Neuronal stem cell (in vitro differentiated cells): ENCODE measurements around the gene BNC1.

Source experiments
- DNase-seq: peaks from one replicate; pipeline ENCODE4 v3.0.0-alpha.2; 2013; ENCODE audit warnings: low spot score
- H2AFZ ChIP-seq: one replicate; pipeline ENCODE4 v1.6.1; 2013; ENCODE audit warnings: mild to moderate bottlenecking, low read length, inconsistent platforms
- H2AK5ac ChIP-seq: 2 replicates; pipeline ENCODE4 v1.6.1; 2013; ENCODE audit warnings: low read depth, mild to moderate bottlenecking, inconsistent platforms, low read length, moderate library complexity, mixed read lengths
- H2BK120ac ChIP-seq: 2 replicates; pipeline ENCODE4 v1.6.1; 2013; ENCODE audit warnings: low read depth, mild to moderate bottlenecking, inconsistent platforms, low read length, moderate library complexity, mixed read lengths
- H2BK12ac ChIP-seq: one replicate; pipeline ENCODE4 v1.6.1; 2013; ENCODE audit warnings: low read length, inconsistent platforms
- H2BK15ac ChIP-seq: 2 replicates; pipeline ENCODE4 v1.6.1; 2013; ENCODE audit warnings: mild to moderate bottlenecking, low read length, inconsistent platforms, mixed read lengths
- H2BK5ac ChIP-seq: one replicate; pipeline ENCODE4 v1.6.1; 2013; ENCODE audit warnings: inconsistent platforms, mild to moderate bottlenecking, low read length, moderate library complexity
- H3K14ac ChIP-seq: one replicate; pipeline ENCODE4 v1.6.1; 2013; ENCODE audit warnings: low read length, inconsistent platforms
- H3K18ac ChIP-seq: 2 replicates; pipeline ENCODE4 v1.6.1; 2013; ENCODE audit warnings: low read length, inconsistent platforms
- H3K23ac ChIP-seq: 2 replicates; pipeline ENCODE4 v1.6.1; 2013; ENCODE audit warnings: low read depth, mild to moderate bottlenecking, mixed read lengths, low read length, inconsistent platforms; ENCODE audit not compliant: poor library complexity
- H3K27ac ChIP-seq: replicated peaks from 3 replicates; pipeline ENCODE4 v1.5.1; 2013; ENCODE audit warnings: low read length, inconsistent platforms
- H3K27me3 ChIP-seq, 3 experiments: 2 replicates each; pipeline ENCODE4 v1.6.1; 2013; ENCODE audit warnings: low read length in 3 of 3, mild to moderate bottlenecking in 2 of 3, inconsistent platforms in 1 of 3, low read depth in 1 of 3, mixed read lengths in 1 of 3, moderate library complexity in 1 of 3; ENCODE audit not compliant: control insufficient read depth in 3 of 3, insufficient read depth in 3 of 3
- H3K36me3 ChIP-seq, 2 donors: replicated peaks in 1 of 2; 2 replicates each; pipeline ENCODE4 v1.6.1; 2013; ENCODE audit warnings: low read length in 2 of 2; ENCODE audit not compliant: control insufficient read depth in 2 of 2, insufficient read depth in 2 of 2
- H3K4ac ChIP-seq: 2 replicates; pipeline ENCODE4 v1.6.1; 2013; ENCODE audit warnings: inconsistent platforms, mild to moderate bottlenecking, low read length, moderate library complexity
- H3K4me1 ChIP-seq, 2 donors: 1 replicate in 1 of 2; 2 replicates in 1 of 2; pipeline ENCODE4 v1.6.1; 2013; ENCODE audit warnings: low read length in 2 of 2, low read depth in 1 of 2; ENCODE audit not compliant: control insufficient read depth in 2 of 2, insufficient read depth in 1 of 2
- H3K4me2 ChIP-seq: one replicate; pipeline ENCODE4 v1.6.1; 2013; ENCODE audit warnings: mild to moderate bottlenecking, low read length, inconsistent platforms; ENCODE audit not compliant: insufficient read depth, poor library complexity, severe bottlenecking
- H3K4me3 ChIP-seq, 2 donors: 2 replicates each; pipeline ENCODE4 v1.5.1; 2013; ENCODE audit warnings: low read length in 2 of 2, mild to moderate bottlenecking in 2 of 2, inconsistent platforms in 1 of 2, moderate library complexity in 1 of 2
- H3K79me1 ChIP-seq: one replicate; pipeline ENCODE4 v1.6.1; 2013; ENCODE audit warnings: low read depth, mild to moderate bottlenecking, inconsistent platforms, low read length, moderate library complexity
- H3K9ac ChIP-seq: one replicate; pipeline ENCODE4 v1.6.1; 2013; ENCODE audit warnings: mild to moderate bottlenecking, low read depth, low read length, inconsistent platforms; ENCODE audit not compliant: poor library complexity
- H3K9me3 ChIP-seq, 2 donors: replicated peaks in 1 of 2; 2 replicates each; pipeline versions ENCODE3 to v1.6.1; 2013; ENCODE audit warnings: low read length in 2 of 2, mild to moderate bottlenecking in 2 of 2, inconsistent platforms in 1 of 2, low read depth in 1 of 2, mixed read lengths in 1 of 2, moderate library complexity in 1 of 2; ENCODE audit not compliant: control insufficient read depth in 2 of 2, insufficient read depth in 1 of 2
- H4K8ac ChIP-seq: one replicate; pipeline ENCODE4 v1.6.1; 2013; ENCODE audit warnings: low read depth, mild to moderate bottlenecking, inconsistent platforms, low read length, moderate library complexity
- H4K91ac ChIP-seq: one replicate; pipeline ENCODE4 v1.6.1; 2013; ENCODE audit warnings: low read length, low read depth, mild to moderate bottlenecking, inconsistent platforms; ENCODE audit not compliant: poor library complexity
- WGBS, 2 donors: extraction: QIAGEN DNeasy Blood & Tissue Kit; methylation state at CpG; one replicate each; pipeline ENCODE4 v1.1.7; 2013; ENCODE audit warnings: missing lambda C conversion rate in 2 of 2, mixed read lengths in 1 of 2; ENCODE audit not compliant: insufficient read length in 2 of 2, insufficient replicate concordance in 1 of 2; ENCODE audit errors: extremely low coverage in 2 of 2; 5-methylcytosine and 5-hydroxymethylcytosine counted together

BNC1 gene

DNA sequence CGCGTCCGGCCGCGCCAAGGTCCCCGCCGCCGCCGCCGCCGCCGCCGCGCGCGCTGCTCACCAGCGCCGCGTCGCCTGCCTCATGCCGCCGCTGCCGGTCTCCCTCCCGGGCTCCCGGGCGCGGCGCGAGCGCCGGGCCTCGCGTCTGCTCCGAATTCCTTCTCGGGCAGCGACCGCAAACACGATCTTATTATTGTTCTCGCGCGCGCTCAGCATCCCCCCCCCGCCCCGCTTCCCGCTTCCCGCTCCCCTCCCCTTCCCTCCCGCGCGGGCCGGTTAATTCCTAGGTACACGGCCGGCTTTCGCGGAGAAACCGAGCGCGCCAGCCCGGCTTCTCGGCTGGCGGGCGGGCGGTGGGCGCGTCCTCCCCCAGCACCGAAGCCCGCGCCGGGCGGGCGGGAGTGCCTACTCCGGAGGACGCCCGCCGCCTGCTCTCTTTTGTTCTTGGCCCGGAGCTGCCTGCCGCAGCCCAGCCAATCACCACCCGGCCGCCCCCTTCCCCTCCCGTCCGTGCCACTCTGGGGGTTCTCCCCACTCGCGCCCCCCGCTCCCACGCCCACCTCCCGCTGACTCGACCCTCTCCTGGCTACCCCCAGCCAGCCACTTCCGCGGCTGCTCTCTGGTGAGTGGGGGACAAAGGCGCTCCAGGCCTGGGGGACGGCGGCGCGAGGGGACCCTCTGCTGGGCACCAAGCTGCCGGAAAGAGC lies 76.7 kb downstream of the BNC1 start, which contains the start of gene HDGFL3:
TSS of gene HDGFL3 (minus strand) at position 164 of the 707 bp plus-strand sequence. CDS start 409 bp downstream, outside the sequence.
- Histone ChIP-seq H2AK5ac (peak within 1 kb of the TSS; percentile 90), H3K9ac (peak within 1 kb of the TSS; percentile 94), H4K8ac (peak within 1 kb of the TSS; percentile 98), H4K91ac (no peak within 1 kb of the TSS), H3K18ac (peak within 1 kb of the TSS; percentile 97), H2BK5ac (peak within 1 kb of the TSS; percentile 82), H3K23ac (peak within 1 kb of the TSS; percentile 98), H3K4me2 (peak within 1 kb of the TSS; percentile 59), H2BK15ac (peak within 1 kb of the TSS; percentile 94), H2BK12ac (no peak within 1 kb of the TSS), H3K9me3 (no peaks in the 10 kb centered on the region), H3K27ac (peak within 1 kb of the TSS; percentile 81), H3K4ac (no peak within 1 kb of the TSS), H2BK120ac (peak within 1 kb of the TSS; percentile 53), H3K27me3 (no peaks in the 10 kb centered on the region), H3K4me1 (peaks cover 9 to 11% of the 10 kb centered on the region in 2 donors), H3K14ac (peak within 1 kb of the TSS; percentile 97), H2AFZ (peak within 1 kb of the TSS; percentile 99), H3K36me3 (peaks cover 0 to 18% of the 10 kb centered on the region in 2 donors), H3K79me1 (peaks cover 2% of the 10 kb centered on the region), H3K4me3 (peak within 1 kb of the TSS; percentile 93 to 99)
- WGBS, 2 donors = no CpG with 5 or more reads among the region's 94 CpGs
- DNase-seq = peak; percentile 67

DNA sequence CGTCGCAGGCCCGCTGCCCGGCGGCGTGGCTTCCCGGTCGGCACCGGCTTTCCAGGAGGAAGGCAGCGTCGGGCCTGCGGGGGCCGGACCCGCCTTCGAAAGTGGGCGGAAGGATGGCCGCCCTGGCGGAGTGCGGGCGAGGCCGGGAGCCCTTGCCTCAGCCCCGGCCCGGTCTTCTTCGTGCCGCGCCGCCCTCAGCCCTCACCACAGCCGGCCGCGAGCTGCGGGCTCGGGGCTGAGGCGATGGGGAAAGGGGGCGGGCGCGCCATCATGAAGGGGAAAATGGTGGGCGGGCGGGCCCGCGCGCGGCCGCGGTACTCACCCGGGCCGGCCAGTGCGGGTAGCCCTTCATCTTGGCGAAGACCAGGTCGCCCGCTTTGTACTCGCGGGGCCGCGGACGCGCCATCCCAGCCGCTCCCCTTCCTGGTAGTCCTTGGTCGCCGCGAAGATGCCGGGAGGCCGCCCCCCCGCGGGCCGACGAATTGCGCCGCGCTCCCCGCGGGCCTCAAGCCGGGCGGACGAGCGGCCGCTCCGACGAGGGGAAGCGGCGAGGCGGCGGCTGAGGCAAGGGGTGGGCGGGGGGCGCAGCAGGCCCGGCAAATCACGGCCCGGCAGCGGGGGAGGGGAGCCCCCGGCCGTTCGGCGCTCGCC lies 77.3 kb downstream of the BNC1 start:
- no peak overlapping the region for H2BK12ac ChIP-seq
- H3K27me3 ChIP-seq = no peaks in the 10 kb centered on the region
- no peak overlapping the region for H4K8ac ChIP-seq
- H4K91ac ChIP-seq = no peak overlapping the region
- DNase-seq = peak; percentile 42
- H3K36me3 ChIP-seq = peaks cover 0 to 21% of the 10 kb centered on the region in 2 donors
- WGBS, 2 donors = no CpG with 5 or more reads among the region's 93 CpGs
- H2BK5ac ChIP-seq = peak overlapping the region; percentile 82
- no peak overlapping the region for H3K4ac ChIP-seq
- peak overlapping the region; percentile 90 for H2AK5ac ChIP-seq
- peak overlapping the region; percentile 94 for H2BK15ac ChIP-seq
- peak overlapping the region; percentile 81 for H3K27ac ChIP-seq
- peak overlapping the region; percentile 93 to 99 for H3K4me3 ChIP-seq
- H3K18ac ChIP-seq = peak overlapping the region; percentile 86
- no peaks in the 10 kb centered on the region for H3K9me3 ChIP-seq
- H3K4me2 ChIP-seq = peak overlapping the region; percentile 59
- H3K79me1 ChIP-seq = peaks cover 2% of the 10 kb centered on the region
- peaks cover 9 to 11% of the 10 kb centered on the region in 2 donors for H3K4me1 ChIP-seq
- peak overlapping the region; percentile 94 for H3K9ac ChIP-seq
- H2AFZ ChIP-seq = peak overlapping the region; percentile 99
- no peak overlapping the region for H2BK120ac ChIP-seq
- peak overlapping the region; percentile 97 for H3K14ac ChIP-seq
- H3K23ac ChIP-seq = peak overlapping the region; percentile 68

DNA sequence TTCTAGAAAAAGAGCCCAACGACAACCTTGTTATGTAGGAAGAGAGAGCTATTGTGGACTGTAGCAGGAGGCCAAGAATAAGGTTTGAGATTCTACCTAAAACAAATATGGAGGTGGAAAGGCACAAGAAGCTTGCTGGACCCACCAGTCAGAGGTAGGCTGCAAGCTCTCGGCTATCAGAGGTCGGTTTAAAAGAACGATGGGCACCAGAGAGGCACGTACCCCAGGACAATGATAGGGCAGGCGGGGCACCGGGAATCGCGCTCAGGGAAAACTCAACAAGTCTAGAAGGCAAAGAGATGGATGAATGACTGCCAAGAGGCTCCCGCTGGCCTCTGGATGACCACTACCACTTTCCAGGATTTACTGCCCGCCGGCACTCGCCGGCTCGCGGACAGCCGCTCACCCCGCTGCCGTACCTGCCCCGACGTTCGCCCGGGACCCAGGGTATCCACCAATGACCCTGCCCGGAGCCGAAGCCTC lies 77.9 kb downstream of the BNC1 start:
- peak overlapping the region; percentile 68 for H3K23ac ChIP-seq
- H2BK5ac ChIP-seq = peak overlapping the region; percentile 82
- H4K91ac ChIP-seq = no peak overlapping the region
- H3K14ac ChIP-seq = peak overlapping the region; percentile 97
- H3K9me3 ChIP-seq = no peaks in the 10 kb centered on the region
- H2BK12ac ChIP-seq = no peak overlapping the region
- peak overlapping the region; percentile 90 for H2AK5ac ChIP-seq
- H3K18ac ChIP-seq = peak overlapping the region; percentile 86
- peak overlapping the region; percentile 93 to 99 for H3K4me3 ChIP-seq
- peaks cover 2% of the 10 kb centered on the region for H3K79me1 ChIP-seq
- H3K9ac ChIP-seq = peak overlapping the region; percentile 94
- H2AFZ ChIP-seq = peak overlapping the region; percentile 99
- no peak overlapping the region for H3K4ac ChIP-seq
- H2BK15ac ChIP-seq = peak overlapping the region; percentile 94
- no peak for DNase-seq
- no peaks in the 10 kb centered on the region for H3K27me3 ChIP-seq
- H3K4me1 ChIP-seq = peaks cover 9 to 11% of the 10 kb centered on the region in 2 donors
- H2BK120ac ChIP-seq = no peak overlapping the region
- no CpG with 5 or more reads among the region's 25 CpGs for WGBS, 2 donors
- H3K4me2 ChIP-seq = peak overlapping the region; percentile 59
- H3K27ac ChIP-seq = peak overlapping the region; percentile 81
- H4K8ac ChIP-seq = no peak overlapping the region
- H3K36me3 ChIP-seq = peaks cover 0 to 21% of the 10 kb centered on the region in 2 donors
